ENCODE results near the gene MINDY4.

MINDY4 gene

GRCh38 chr7:30840141-30841024 is 69.2 kb downstream of the MINDY4 start:
- no peak for DNase-seq

GRCh38 chr7:30841025-30841735 is 70.0 kb downstream of the MINDY4 start:
- DNase-seq, result no peak

DNA sequence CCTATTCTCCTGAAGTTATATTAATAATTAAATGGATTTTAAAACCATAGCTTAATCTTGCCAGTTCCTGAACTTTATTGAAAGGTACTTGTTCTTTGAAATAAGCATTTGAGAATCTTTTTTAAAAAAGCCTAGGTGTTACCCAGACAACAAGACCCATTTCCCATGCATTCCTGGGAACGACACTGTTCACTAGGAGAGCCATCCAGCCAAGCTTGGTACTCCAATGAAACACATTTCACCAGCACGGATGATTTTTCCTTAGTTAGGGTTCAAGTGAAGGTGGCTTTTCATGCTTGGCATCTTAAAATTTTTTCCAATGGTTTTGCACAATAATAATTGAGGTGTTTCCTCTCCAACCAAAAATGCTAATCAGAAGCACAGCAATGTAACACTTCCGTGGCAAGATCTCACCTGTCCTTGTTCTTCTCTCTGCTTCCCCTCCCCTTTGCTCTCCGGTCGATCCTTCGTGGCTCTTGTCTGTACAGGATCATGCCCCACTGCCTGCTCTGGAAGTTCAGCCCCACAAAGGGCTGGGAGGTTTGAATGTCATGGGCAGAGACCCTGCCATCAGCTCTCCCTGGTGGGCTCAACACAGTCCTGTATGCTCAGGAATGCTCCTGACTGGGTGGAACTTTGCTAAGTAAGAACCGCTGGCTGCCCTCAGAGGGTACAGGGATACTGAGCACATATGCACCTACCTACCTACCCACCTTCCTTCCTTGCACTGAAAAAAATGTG is 70.8 kb downstream of the MINDY4 start:
- no peak for DNase-seq

- DNase-seq, result peak; percentile 45
Measured at GRCh38 chr7:30842542-30843451, 71.6 kb downstream of the MINDY4 start.

GRCh38 chr7:30843741-30844482 is 72.7 kb downstream of the MINDY4 start:
- DNase-seq, result no peak

DNA sequence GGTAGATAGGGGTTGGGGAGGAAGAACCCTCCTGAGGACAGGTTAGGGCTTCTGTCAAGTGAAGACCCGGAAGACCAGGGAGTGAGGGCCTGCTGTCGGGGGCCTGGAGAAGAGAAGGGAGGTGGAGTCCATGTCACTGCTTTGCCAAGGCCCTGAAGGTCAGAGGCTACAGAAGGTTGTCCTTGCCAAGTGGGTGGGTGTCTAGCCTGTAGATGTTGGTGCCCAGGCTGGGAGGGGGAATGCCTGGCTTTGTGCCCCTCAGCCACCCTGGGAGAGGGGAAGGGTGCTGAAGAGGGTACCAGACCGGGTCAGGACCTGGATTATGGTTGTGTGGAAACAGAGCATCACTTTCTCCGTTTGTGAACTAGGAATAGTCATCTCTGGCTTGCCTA is 73.3 kb downstream of the MINDY4 start:
- no peak for DNase-seq

- DNase-seq, result no peak
Measured at GRCh38 chr7:30844916-30845315, 73.7 kb downstream of the MINDY4 start.

- no peak for DNase-seq
Measured at GRCh38 chr7:30845426-30846135, 74.4 kb downstream of the MINDY4 start.

GRCh38 chr7:30846378-30846777 is 75.2 kb downstream of the MINDY4 start:
- DNase-seq, result no peak

GRCh38 chr7:30848121-30848855 is 77.1 kb downstream of the MINDY4 start:
- no peak for DNase-seq

- DNase-seq, result no peak
Measured at GRCh38 chr7:30849565-30849964, 78.3 kb downstream of the MINDY4 start.

- DNase-seq, result no peak
Measured at GRCh38 chr7:30850426-30850825, 79.2 kb downstream of the MINDY4 start.

DNA sequence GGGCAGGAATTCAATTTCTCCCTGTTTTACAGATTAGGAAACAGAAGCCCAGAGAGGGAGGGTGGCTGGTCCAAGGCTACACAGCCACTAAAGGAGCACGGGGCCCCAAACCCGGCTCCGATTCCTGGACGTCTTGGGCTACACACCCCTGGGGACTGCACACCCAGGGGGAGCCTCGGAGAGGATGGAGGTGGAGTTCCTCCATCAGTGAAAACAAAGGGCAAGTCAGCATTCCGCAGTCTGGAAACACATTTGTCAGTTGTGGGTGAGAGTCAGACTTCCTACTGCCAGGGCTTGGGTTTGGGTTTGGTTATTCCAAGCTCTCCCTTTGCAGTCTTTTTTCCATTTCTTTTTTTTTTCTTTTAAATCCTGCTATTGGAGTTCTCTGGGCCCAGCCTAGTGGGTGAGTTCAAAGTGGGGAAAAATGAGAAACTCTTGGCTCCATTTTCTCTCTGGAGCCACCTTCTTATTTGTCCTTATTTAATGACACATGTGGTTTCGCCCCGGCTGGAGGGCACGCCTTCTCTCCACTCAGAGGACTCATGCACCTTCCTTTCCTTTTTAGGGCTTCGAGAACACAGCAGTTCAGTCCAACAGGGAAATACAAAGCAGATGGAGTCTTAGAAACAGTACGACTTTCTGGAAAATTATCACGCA is 80.6 kb downstream of the MINDY4 start:
- DNase-seq, result no peak

DNA sequence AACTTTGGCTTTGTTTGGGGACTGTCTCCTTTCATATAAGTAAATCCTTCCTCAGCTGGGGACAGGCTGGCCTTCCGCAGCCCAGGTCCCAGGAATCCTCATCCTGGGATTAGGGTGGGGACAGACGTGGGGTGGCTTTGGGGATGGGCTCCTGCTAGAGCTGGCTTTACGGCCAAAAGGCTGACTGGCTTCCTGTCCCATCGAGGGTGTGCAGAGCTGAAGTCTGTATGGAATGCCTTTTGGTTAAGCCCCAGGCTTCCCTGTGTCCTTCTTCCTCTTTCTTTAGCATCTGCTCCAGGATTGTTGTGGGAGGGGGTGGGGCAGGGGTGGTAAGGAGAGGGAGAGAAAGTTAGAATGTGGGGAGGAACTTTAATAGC is 81.1 kb downstream of the MINDY4 start:
- DNase-seq, result no peak

GRCh38 chr7:30852744-30853288 is 81.6 kb downstream of the MINDY4 start:
- DNase-seq, result no peak

GRCh38 chr7:30853576-30853975 is 82.4 kb downstream of the MINDY4 start:
- DNase-seq, result no peak

GRCh38 chr7:30855936-30856335 is 84.7 kb downstream of the MINDY4 start:
- DNase-seq, result no peak

- no peak for DNase-seq
Measured at GRCh38 chr7:30858576-30858975, 87.4 kb downstream of the MINDY4 start.

DNA sequence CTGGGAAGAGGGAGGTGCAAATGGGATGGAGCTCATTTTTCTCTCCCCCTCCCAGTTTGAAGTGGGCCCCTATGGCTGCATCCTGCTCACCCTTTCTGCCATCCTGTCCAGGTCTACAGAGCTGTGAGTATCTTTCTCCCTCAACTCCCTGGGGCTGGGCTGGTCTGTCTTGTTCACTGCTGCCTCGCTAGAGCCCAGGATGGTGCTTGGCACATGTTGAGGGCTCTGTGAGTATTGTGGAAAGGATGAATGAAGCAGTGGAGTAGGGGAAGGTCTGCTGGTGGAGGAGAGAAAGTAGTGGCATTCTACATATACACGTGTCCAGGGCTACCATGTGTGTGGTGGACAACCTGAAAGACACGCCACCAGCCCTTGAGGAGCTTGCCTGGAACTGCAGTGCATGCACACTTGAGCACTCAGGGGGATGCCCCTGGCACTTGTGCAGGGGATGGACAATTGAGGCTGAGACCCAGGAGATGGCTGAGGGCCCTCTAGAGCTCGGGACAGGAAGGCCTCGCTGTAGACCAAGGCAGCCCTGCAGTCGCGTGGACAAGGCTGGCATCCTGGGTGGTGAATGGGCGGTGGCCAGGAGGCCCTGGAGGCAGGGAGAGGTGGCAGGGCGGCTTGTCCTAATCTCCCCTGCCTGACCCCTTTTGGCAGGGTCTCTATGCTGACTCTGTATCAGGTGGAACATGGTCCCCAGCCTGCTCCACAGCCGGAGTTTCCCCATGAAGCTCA is 88.2 kb downstream of the MINDY4 start:
- DNase-seq, result no peak

Data from NCI-H2171 (cell line).